ENCODE data around the gene WFDC8. TPM values are rescaled to one million over a fixed set of nuclear protein-coding genes. Genes with fewer than 3 reads are reported as not detected.

WFDC8 gene
- total RNA-seq, 1 donor = not detected

GRCh38 chr20:45523821-45524220, 55.3 kb downstream of the WFDC8 start:
- Histone ChIP-seq H3K27me3 (ENCODE audit: insufficient read depth, low read length) (peaks cover 6% of the 10 kb centered on the region), H3K4me3 (ENCODE audit: low read length) (no peak overlapping the region), H3K4me1 (ENCODE audit: insufficient read depth, low read length) (no peaks in the 10 kb centered on the region)

DNA sequence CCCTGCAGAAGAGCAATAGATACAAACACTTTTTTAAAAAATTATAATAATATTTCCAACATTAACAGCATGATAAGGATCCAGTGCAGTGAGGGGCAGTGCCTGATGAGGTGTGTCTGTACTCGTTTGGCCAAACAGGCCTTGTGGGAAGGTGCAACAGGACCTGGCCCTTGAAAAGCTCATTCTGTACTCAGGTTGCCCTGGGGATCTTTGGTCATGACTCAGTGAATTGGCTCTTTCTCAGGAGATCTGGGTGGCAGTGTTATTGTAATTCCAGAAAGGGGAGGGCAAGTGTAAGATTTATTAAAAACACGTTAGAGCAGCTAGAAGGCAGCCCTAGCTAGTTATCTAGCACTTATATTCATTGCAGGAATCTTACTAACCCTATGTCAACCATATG, 60.8 kb downstream of the WFDC8 start:
- Histone ChIP-seq H3K9me3 (ENCODE audit: low read depth, low read length) (no peaks in the 10 kb centered on the region), H3K27me3 (ENCODE audit: insufficient read depth, low read length) (peaks cover 3% of the 10 kb centered on the region), H3K4me3 (ENCODE audit: low read length) (no peak overlapping the region), H3K4me1 (ENCODE audit: insufficient read depth, low read length) (no peaks in the 10 kb centered on the region)

More at GRCh38 chr20:45523821-45524220, 55.3 kb downstream of the WFDC8 start:
- H3K9me3 ChIP-seq (ENCODE audit: low read depth, low read length) = no peaks in the 10 kb centered on the region

DNA sequence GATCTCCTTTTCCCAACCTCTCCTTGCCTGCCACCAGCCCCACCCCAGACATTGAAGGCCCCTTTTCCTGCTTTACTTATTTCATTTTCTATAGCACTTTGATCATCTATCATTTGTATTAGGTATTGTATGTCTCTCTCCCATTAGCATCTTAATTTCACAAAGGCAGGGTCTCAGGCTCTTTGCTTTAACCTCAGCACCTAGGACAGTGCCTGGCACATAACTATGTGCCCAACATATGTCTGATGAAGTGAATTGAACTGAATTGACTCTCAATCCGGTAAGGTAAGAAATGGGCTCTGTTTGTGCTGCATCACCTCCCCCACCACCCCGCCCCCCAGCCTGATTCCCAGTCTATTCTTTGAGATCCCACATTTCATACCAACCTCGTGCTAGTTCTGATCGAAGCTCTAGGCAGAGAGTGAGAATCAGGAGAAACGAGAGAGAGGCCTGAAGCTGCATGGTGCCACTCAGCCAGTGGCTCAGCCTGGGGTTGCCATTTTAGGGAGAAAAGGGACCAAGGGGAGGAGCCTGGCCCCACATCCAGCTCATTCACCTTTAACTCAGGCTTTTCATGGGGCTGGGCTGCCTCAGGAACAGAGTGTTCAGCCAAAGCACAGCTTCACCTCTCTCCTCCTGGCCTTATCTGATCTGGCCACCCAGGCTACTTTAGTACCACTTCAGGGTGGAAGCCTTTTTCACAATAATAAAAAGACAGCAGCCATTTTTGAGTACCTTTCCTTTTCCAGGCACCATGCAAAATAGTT, 63.8 kb downstream of the WFDC8 start, which contains the start of gene SPINT3:
Gene SPINT3, minus strand, starts transcription at position 476 of the 767 bp plus-strand sequence. Its CDS starts 14 bp downstream, at position 462.
- H3K9me3 ChIP-seq (ENCODE audit: low read depth, low read length) = no peaks in the 10 kb centered on the region
- no peaks in the 10 kb centered on the region for H3K4me1 ChIP-seq (ENCODE audit: insufficient read depth, low read length)
- H3K4me3 ChIP-seq (ENCODE audit: low read length) = no peak within 1 kb of the TSS
- H3K27me3 ChIP-seq (ENCODE audit: insufficient read depth, low read length) = peaks cover 3% of the 10 kb centered on the region

DNA sequence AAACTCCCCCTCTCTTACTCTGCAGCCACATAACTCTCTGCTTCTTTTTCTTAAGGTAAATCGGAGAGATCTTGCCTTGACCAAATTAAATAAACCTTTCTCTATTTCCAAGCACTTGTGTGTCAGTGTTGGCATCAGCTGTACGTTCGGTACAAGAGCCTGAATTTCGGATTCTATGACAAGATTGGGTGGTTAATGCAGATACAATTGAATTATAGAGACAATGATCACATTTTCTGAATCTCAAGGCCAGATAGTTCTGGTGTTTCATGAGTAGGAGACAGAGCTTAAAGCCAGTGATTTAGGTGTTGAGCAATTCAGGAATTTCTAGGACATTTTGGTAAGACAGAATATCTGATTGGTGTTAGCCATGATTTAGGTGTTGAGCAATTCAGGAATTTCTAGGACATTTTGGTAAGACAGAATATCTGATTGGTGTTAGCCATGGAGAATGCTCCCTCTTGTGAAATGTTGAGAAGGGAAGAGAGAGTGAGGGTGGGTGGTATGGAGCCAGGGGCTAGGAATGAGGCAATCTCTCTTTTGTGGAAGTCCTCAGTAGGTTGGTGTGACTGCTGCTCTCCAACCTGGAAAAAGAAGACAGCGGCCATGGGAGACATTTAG, 68.7 kb downstream of the WFDC8 start:
- H3K27me3 ChIP-seq (ENCODE audit: insufficient read depth, low read length) = peaks cover 6% of the 10 kb centered on the region
- no peaks in the 10 kb centered on the region for H3K9me3 ChIP-seq (ENCODE audit: low read depth, low read length)
- H3K4me3 ChIP-seq (ENCODE audit: low read length) = no peak overlapping the region
- no peaks in the 10 kb centered on the region for H3K4me1 ChIP-seq (ENCODE audit: insufficient read depth, low read length)

GRCh38 chr20:45509091-45509490, 70.0 kb downstream of the WFDC8 start:
- no peaks in the 10 kb centered on the region for H3K4me1 ChIP-seq (ENCODE audit: insufficient read depth, low read length)
- H3K4me3 ChIP-seq (ENCODE audit: low read length) = no peak overlapping the region
- no peaks in the 10 kb centered on the region for H3K9me3 ChIP-seq (ENCODE audit: low read depth, low read length)
- H3K27me3 ChIP-seq (ENCODE audit: insufficient read depth, low read length) = peaks cover 13% of the 10 kb centered on the region

GRCh38 chr20:45508068-45508886, 70.8 kb downstream of the WFDC8 start:
- H3K4me3 ChIP-seq (ENCODE audit: low read length) = no peak overlapping the region
- H3K27me3 ChIP-seq (ENCODE audit: insufficient read depth, low read length) = peaks cover 13% of the 10 kb centered on the region
- H3K9me3 ChIP-seq (ENCODE audit: low read depth, low read length) = no peaks in the 10 kb centered on the region
- no peaks in the 10 kb centered on the region for H3K4me1 ChIP-seq (ENCODE audit: insufficient read depth, low read length)

GRCh38 chr20:45507011-45507820, 71.9 kb downstream of the WFDC8 start:
- Histone ChIP-seq H3K9me3 (ENCODE audit: low read depth, low read length) (no peaks in the 10 kb centered on the region), H3K27me3 (ENCODE audit: insufficient read depth, low read length) (peaks cover 15% of the 10 kb centered on the region), H3K4me1 (ENCODE audit: insufficient read depth, low read length) (no peaks in the 10 kb centered on the region), H3K4me3 (ENCODE audit: low read length) (no peak overlapping the region)

DNA sequence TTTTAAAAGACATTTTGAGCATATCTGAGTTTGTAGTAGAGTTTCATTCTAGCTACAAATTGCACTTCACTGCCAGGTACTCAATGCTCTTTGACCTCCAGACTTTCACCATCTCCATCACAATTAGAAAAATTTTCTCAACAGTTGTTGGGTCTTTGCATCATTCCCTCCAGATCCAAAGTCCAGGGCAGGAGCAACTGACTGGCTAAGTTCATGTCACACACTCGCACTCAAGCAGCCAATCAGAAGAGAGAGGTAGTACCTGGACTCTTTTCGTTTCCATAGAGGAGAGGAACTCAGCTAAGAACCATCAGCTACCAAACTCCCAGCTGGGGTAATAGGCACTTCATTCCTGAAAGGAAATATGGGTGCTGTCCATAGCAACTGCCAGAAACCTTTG, 72.7 kb downstream of the WFDC8 start:
- Histone ChIP-seq H3K4me3 (ENCODE audit: low read length) (no peak overlapping the region), H3K4me1 (ENCODE audit: insufficient read depth, low read length) (no peaks in the 10 kb centered on the region), H3K27me3 (ENCODE audit: insufficient read depth, low read length) (peaks cover 14% of the 10 kb centered on the region), H3K9me3 (ENCODE audit: low read depth, low read length) (no peaks in the 10 kb centered on the region)

DNA sequence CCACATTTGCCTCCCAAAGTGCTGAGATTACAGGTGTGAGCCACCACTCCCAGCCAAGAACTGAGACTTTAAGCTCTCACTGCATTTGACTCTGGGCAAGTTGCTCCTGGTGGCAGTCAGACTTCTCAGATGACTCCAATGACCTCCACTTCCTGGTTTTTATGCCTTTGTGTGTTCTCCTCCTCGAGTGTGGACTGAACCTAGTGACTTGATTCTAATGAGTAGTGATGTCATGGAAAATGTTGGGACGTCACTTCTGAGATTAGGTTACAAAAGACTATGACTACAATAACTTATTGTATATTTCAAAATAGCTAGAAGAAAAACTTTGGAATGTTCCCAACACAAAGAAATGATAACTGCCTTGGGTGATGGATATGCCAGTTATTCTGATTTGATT, 75.7 kb downstream of the WFDC8 start:
- H3K27me3 ChIP-seq (ENCODE audit: insufficient read depth, low read length) = peaks cover 24% of the 10 kb centered on the region
- H3K4me3 ChIP-seq (ENCODE audit: low read length) = no peak overlapping the region
- no peaks in the 10 kb centered on the region for H3K9me3 ChIP-seq (ENCODE audit: low read depth, low read length)
- no peaks in the 10 kb centered on the region for H3K4me1 ChIP-seq (ENCODE audit: insufficient read depth, low read length)

DNA sequence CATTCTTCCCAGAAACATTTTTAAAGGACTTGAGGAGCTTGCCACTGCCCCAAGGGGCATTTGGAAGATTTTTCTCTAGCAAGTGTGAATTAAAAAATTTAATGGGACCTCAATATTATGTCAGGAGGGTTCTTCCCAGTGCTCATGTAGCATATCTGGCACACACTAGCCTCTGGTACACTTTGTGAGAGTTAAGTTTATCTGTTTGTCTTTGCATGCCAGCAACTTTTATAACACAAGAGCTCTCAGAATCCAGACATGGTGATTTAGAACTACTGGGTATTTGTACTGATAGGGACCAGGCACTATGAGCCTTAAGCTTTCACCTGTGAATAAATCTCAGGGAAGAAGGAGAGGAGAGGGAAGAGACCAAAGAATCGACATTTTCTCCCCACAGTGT, 76.5 kb downstream of the WFDC8 start:
- peaks cover 24% of the 10 kb centered on the region for H3K27me3 ChIP-seq (ENCODE audit: insufficient read depth, low read length)
- H3K4me1 ChIP-seq (ENCODE audit: insufficient read depth, low read length) = no peaks in the 10 kb centered on the region
- no peaks in the 10 kb centered on the region for H3K9me3 ChIP-seq (ENCODE audit: low read depth, low read length)
- no peak overlapping the region for H3K4me3 ChIP-seq (ENCODE audit: low read length)

Other genes with a start within 250 kb of the WFDC8 start
- gene SDC4, start 230.9 kb downstream of the WFDC8 start, total RNA-seq = 17.1 TPM
- 63.8 TPM for gene SYS1, start 216.1 kb downstream of the WFDC8 start, total RNA-seq
- under 0.01 TPM for gene TP53TG5, start 201.0 kb downstream of the WFDC8 start, total RNA-seq
- gene DBNDD2, start 171.0 kb downstream of the WFDC8 start, total RNA-seq = 6.6 TPM
- 57.9 TPM for gene PIGT, start 163.1 kb downstream of the WFDC8 start, total RNA-seq
- not detected for gene WFDC2, start 109.5 kb downstream of the WFDC8 start, total RNA-seq
- gene SPINT3, start 63.7 kb downstream of the WFDC8 start, total RNA-seq = not detected
- not detected for gene WFDC6, start 39.8 kb downstream of the WFDC8 start, total RNA-seq
- not detected for gene EPPIN, start 31.9 kb downstream of the WFDC8 start, total RNA-seq
- gene WFDC10A, start 50.5 kb upstream of the WFDC8 start, total RNA-seq = not detected
- not detected for gene WFDC9, start 52.0 kb upstream of the WFDC8 start, total RNA-seq
- gene WFDC11, start 91.0 kb upstream of the WFDC8 start, total RNA-seq = not detected
- gene WFDC13, start 122.8 kb upstream of the WFDC8 start, total RNA-seq = not detected
- not detected for gene WFDC10B, start 125.7 kb upstream of the WFDC8 start, total RNA-seq
- gene SPINT4, start 143.1 kb upstream of the WFDC8 start, total RNA-seq = not detected
- gene WFDC3, start 212.6 kb upstream of the WFDC8 start, total RNA-seq = not detected
- 4.4 TPM for gene DNTTIP1, start 212.7 kb upstream of the WFDC8 start, total RNA-seq
- 1.6 TPM for gene UBE2C, start 233.4 kb upstream of the WFDC8 start, total RNA-seq
- 0.73 TPM for gene TNNC2, start 248.0 kb upstream of the WFDC8 start, total RNA-seq

All from mononuclear cell (primary cell).